ENCODE data around the gene AMPH.

DNA sequence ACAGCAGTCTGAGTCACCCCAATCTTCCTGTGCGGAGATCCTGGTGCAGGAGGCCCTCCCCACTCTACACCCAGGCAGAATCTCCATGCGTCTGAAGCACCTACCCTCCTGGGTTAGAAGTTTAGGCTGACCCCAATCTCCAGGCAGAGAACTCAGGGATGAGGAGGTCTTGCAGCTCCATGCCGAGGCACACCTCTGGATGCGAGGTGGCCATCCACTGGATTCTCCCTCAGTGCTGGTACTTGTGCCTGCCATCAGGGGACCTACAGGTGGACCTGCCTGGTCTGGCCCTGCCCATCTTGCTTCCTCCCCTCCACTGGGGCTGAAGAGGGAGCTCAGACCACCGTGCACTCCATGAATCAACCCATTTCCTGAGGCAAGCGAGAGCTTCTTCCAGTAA is 28.8 kb upstream of the AMPH start:
- TF ChIP-seq, protein P1, sequence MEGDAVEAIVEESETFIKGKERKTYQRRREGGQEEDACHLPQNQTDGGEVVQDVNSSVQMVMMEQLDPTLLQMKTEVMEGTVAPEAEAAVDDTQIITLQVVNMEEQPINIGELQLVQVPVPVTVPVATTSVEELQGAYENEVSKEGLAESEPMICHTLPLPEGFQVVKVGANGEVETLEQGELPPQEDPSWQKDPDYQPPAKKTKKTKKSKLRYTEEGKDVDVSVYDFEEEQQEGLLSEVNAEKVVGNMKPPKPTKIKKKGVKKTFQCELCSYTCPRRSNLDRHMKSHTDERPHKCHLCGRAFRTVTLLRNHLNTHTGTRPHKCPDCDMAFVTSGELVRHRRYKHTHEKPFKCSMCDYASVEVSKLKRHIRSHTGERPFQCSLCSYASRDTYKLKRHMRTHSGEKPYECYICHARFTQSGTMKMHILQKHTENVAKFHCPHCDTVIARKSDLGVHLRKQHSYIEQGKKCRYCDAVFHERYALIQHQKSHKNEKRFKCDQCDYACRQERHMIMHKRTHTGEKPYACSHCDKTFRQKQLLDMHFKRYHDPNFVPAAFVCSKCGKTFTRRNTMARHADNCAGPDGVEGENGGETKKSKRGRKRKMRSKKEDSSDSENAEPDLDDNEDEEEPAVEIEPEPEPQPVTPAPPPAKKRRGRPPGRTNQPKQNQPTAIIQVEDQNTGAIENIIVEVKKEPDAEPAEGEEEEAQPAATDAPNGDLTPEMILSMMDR (conservative IDR thresholded peaks at IDR 0.05; ENCODE audit: low read depth, low read length): no peak
- TF ChIP-seq POLR2A (IDR thresholded peaks at IDR 0.05; ENCODE audit: low read depth, low read length): no peak
- TF ChIP-seq, protein P2, sequence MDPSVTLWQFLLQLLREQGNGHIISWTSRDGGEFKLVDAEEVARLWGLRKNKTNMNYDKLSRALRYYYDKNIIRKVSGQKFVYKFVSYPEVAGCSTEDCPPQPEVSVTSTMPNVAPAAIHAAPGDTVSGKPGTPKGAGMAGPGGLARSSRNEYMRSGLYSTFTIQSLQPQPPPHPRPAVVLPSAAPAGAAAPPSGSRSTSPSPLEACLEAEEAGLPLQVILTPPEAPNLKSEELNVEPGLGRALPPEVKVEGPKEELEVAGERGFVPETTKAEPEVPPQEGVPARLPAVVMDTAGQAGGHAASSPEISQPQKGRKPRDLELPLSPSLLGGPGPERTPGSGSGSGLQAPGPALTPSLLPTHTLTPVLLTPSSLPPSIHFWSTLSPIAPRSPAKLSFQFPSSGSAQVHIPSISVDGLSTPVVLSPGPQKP (IDR thresholded peaks at IDR 0.05; ENCODE audit: borderline replicate concordance, low read depth, low read length): no peak
- TF ChIP-seq RAD21 (IDR thresholded peaks at IDR 0.05; ENCODE audit: low read length): no peak
- TF ChIP-seq RFX5 (IDR thresholded peaks at IDR 0.05; ENCODE audit: low read depth, low read length): no peak
- TF ChIP-seq, protein P3, sequence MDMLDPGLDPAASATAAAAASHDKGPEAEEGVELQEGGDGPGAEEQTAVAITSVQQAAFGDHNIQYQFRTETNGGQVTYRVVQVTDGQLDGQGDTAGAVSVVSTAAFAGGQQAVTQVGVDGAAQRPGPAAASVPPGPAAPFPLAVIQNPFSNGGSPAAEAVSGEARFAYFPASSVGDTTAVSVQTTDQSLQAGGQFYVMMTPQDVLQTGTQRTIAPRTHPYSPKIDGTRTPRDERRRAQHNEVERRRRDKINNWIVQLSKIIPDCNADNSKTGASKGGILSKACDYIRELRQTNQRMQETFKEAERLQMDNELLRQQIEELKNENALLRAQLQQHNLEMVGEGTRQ (IDR thresholded peaks at IDR 0.05; ENCODE audit: low read depth, low read length): no peak
- TF ChIP-seq MAZ (IDR thresholded peaks at IDR 0.05; ENCODE audit: borderline replicate concordance, low read depth, low read length): no peak
- TF ChIP-seq FOS (IDR thresholded peaks at IDR 0.05; ENCODE audit: low read depth, low read length): no peak
- TF ChIP-seq SMC3 (IDR thresholded peaks at IDR 0.05; ENCODE audit: low read depth, low read length): no peak
